GM18517 (cell line): ENCODE measurements around the gene TSSK6.

Experiments
- ATAC-seq: cut with Tn5 transposase; IDR thresholded peaks from one replicate; pipeline ENCODE4 v1.9.1; 2021; ENCODE audit warnings: mild to moderate bottlenecking, moderate library complexity; ENCODE audit not compliant: unreplicated experiment

Gene TSSK6

DNA sequence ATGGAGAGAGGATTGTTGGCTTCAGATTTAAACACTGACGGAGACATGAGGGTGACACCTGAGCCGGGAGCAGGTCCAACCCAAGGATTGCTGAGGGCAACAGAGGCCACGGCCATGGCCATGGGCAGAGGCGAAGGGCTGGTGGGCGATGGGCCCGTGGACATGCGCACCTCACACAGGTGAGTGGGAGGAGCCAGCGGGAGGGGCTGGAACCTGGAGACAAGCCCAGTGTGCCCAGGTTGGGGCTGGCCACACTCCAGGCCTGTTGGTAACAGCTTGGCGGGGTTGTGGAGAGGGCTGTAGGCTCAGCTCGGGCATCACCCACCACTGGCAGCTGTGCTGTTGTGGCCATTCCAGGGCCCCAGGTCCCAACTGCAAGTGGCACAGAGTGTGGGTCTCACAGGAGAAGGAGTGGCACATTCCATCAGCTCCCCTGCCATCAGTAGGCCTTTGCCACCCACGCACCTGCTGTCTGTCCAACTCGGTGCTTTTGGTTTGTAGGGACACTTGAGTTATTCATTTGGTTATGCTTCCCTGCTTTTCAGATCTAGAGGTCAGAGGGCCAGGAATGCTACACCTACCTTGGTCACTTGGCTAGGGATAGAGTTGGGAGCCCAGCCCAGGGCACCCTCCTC, 49.8 kb downstream of the TSSK6 start:
- no peak for ATAC-seq

GRCh38 chr19:19464339-19465098, 50.8 kb downstream of the TSSK6 start:
- ATAC-seq: no peak
